Activated CD4-positive, alpha-beta T cell treated with anti-CD3 and anti-CD28 coated beads for 1 hour (primary cell): ENCODE results near the gene CAMTA2.
"Not testable (repeated sequence)": the region's sequence is repeated elsewhere in the genome, so short reads cannot be mapped to it uniquely, and the experiment has no call there.

Experiments
- DNase-seq: peaks from one replicate; pipeline ENCODE4 v3.0.0-alpha.2; 2020

The CAMTA2 gene

GRCh38 chr17:4986951-4987766 is at the start of gene CAMTA2:
CAMTA2 (minus strand) TSS chr17:4987675; CDS start chr17:4986222, 1,453 bp downstream.
- DNase-seq = peak; percentile 80

DNA sequence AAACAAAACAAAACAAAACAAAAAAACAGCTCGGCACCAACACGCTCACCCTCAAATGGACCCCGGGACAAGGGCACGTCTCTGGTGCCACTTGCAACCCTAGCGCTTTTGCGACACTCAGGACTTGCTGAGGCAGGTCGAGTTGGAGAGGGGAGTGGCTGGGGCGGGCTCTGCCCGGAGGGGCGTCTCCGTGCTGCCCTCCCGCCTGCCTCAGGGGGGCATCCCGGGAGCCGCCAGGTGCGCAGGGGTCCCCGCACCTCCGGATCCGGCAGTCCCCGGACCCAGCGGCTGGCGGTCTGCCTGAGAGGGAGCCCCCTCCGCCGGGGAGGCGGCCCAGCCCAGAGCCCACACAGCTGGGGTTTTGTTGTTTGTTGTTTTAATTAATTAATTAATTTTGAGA is 47.8 kb upstream of the CAMTA2 start, which contains the start of gene SLC52A1:
TSS of gene SLC52A1 (minus strand) at position 112 of the 400 bp plus-strand sequence. CDS start 820 bp downstream, outside the sequence.
- no peak for DNase-seq

- no peak for DNase-seq
Observed at GRCh38 chr17:5034651-5035050, 47.2 kb upstream of the CAMTA2 start.

DNA sequence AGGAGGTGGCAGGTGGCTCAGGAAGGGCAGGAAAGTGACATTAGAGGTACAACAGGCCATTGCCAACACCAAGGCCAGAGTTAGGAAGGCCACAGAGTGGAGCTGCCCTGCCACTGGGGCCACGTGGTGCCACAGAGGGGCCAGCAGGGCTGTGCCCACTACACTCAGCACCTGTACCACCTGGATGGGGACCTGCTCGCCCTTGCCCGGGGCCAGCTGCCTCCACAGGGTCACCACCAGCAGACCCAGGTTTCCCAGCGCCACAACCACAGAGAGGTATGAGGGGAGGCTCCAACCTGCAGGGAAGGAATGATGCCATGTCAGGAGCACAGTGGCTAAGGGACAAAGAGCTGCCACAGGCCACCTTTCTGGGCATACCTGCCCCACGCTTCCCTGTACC is 46.6 kb upstream of the CAMTA2 start:
- no peak for DNase-seq

GRCh38 chr17:5033352-5034015 is 46.0 kb upstream of the CAMTA2 start:
- no peak for DNase-seq

GRCh38 chr17:5032865-5033264 is 45.4 kb upstream of the CAMTA2 start:
- DNase-seq = no peak

- DNase-seq = peak; percentile 68
Observed at GRCh38 chr17:5031365-5032082, 44.0 kb upstream of the CAMTA2 start.

DNA sequence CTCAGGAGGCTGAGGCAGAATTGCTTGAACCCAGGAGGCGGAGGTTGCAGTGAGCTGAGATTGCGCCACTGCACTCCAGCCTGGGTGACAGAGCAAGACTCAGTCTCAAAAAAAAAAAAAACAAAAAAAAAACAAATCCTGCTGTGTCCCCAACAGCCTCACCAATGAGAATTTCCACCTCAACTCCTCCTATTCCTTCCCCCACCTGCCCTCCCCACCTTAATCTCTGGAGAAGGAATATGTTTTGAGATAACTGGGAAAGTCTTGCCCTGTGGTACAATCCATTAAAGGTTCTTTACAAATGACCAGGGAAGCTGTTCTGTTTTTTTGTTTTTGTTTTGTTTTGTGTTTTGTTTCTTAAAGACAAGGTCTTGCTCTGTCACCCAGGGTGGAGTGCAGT is 42.7 kb upstream of the CAMTA2 start:
- DNase-seq = not testable (repeated sequence)

GRCh38 chr17:5027916-5028315 is 40.4 kb upstream of the CAMTA2 start:
- no peak for DNase-seq

- DNase-seq = no peak
Observed at GRCh38 chr17:5027299-5027698, 39.8 kb upstream of the CAMTA2 start.

- no peak for DNase-seq
Observed at GRCh38 chr17:5024604-5025003, 37.1 kb upstream of the CAMTA2 start.

DNA sequence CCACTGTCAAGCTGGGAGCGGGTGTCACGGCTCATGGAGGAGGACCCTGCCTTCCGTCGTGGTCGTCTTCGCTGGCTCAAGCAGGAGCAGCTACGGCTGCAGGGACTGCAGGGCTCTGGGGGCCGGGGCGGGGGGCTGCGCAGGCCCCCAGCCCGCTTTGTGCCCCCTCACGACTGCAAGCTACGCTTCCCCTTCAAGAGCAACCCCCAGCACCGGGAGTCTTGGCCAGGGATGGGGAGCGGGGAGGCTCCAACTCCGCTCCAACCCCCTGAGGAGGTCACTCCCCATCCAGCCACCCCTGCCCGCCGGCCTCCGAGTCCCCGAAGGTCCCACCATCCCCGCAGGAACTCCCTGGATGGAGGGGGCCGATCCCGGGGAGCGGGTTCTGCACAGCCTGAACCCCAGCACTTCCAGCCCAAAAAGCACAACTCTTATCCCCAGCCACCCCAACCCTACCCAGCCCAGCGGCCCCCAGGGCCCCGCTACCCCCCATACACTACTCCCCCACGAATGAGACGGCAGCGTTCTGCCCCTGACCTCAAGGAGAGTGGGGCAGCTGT is 36.2 kb upstream of the CAMTA2 start:
- DNase-seq = no peak

DNA sequence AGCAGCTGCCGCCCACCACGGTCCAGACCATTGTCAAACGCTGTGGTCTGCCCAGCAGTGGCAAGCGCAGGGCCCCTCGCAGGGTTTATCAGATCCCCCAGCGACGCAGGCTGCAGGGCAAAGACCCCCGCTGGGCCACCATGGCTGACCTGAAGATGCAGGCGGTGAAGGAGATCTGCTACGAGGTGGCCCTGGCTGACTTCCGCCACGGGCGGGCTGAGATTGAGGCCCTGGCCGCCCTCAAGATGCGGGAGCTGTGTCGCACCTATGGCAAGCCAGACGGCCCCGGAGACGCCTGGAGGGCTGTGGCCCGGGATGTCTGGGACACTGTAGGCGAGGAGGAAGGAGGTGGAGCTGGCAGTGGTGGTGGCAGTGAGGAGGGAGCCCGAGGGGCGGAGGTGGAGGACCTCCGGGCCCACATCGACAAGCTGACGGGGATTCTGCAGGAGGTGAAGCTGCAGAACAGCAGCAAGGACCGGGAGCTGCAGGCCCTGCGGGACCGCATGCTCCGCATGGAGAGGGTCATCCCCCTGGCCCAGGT is 34.8 kb upstream of the CAMTA2 start:
- DNase-seq = no peak

GRCh38 chr17:5020502-5021023 is 33.1 kb upstream of the CAMTA2 start:
- DNase-seq = no peak

- DNase-seq = peak; percentile 41
Observed at GRCh38 chr17:5019475-5019956, 32.0 kb upstream of the CAMTA2 start.

DNA sequence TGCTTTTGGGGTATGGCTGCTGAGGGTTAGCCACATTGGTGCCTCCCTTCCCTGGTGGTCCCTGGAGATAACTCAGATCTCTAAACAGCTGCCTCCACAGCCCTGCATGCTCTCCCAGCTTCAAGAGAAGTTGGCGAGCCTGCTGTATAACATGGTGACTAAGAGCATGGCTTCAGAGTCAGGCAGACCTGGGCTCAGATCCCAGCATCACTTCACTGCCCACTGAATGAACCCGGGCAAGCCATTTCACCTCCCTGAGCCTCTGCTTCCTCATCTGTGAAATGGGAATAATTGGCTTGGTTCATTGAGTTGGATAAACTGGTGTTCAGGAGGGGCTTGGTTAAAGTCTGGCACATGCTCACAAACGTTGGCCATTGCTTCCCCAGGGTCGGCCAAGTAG is 26.9 kb upstream of the CAMTA2 start:
- no peak for DNase-seq

- no peak for DNase-seq
Observed at GRCh38 chr17:5011928-5012327, 24.5 kb upstream of the CAMTA2 start.

GRCh38 chr17:5003214-5003867 is 15.9 kb upstream of the CAMTA2 start:
- no peak for DNase-seq

DNA sequence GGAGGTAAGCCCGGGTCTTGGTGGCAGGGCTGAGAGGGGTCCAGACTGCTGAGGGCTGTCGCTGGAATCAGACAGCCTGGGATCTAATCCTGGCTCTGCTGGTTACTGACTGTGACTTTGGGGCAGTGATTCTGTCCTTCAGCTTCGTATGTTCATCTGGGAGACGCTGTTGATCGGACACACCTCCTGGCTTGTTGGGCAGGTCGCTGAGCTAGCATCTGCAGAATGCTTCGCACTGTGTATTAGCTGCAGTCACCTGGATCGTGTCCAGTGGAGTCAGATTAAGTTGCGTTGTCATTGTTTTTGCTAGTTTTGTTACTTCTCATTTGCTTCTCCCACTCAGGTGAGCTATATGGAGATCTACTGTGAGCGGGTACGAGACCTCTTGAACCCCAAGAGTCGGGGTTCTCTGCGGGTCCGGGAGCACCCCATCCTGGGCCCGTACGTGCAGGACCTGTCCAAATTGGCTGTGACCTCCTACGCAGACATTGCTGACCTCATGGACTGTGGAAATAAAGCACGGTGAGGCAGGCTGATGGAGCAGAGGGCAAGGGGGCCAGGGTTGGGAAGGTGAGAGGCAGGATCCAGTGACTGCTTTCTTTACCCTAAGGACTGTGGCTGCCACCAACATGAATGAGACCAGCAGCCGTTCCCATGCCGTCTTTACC is 14.8 kb upstream of the CAMTA2 start:
- no peak for DNase-seq

DNA sequence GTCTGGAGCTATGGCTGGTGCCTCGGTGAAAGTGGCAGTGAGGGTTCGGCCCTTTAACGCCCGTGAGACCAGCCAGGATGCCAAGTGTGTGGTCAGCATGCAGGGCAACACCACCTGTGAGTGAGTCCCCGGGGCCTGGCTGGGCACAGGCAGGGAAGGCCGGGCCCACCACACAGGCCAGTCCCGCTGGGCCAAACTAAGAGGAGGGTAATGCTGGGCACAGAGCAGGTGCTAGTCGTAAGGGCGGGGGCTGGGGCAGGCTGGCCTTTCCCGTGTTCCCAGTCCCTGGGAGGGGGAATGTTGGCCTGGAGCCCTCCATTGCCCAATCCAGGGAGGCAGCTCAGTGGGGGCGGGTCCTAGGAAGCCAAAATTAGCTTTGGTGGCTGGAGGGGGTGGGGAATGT is 12.8 kb upstream of the CAMTA2 start:
- DNase-seq = no peak

DNA sequence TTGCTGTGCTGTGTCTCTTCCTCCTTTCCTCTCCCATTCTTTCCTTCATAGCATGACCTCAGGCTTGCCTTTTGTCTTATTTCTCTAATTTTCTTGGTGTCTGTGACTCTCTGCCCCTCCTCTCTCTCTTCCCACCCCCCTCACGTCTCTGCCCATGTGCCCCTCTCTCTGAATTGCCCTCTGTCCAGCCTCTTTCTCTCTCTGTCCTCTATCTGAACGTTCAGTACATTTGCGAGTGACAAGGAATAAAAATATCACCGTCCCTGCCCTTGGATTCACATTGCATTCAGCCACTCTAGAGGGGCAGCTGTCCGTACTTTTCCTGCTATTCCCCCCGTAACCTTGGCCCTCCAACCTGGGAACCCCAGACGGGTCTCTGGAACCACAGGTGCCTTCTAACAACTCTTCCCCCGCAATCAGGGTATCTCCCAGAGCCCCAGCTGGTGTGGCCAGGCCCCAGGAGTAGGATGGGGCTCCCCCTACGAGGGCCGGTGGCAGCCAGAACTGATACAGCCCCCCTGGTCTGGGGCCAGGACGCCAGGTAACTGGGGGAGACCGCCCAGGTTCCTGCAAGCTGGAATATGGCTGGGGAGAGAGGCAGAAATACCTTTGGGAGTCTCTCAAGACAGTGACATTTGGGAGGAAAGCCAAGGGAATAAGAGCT is 12.1 kb upstream of the CAMTA2 start:
- no peak for DNase-seq
